Left ventricle myocardium inferior (tissue), 1 donor: ENCODE results near the gene DOHH. TPM values are rescaled to one million over a fixed set of nuclear protein-coding genes. Genes with fewer than 3 reads are reported as not detected.

ENCODE experiments used
- DNase-seq: peaks from one replicate; pipeline ENCODE4 v3.0.0-alpha.2; 2020
- H3K27ac ChIP-seq: fragments of 200-600 bp; replicated peaks from 2 replicates; pipeline ENCODE4 v1.8.0; 2021
- H3K27me3 ChIP-seq: fragments of 200-600 bp; 2 replicates; pipeline ENCODE4 v1.8.0; 2021; ENCODE audit warnings: low read depth
- H3K36me3 ChIP-seq: fragments of 200-600 bp; 2 replicates; pipeline ENCODE4 v1.8.0; 2021
- H3K4me1 ChIP-seq: fragments of 200-600 bp; 2 replicates; pipeline ENCODE4 v1.8.0; 2021
- H3K4me3 ChIP-seq: fragments of 200-600 bp; 2 replicates; pipeline ENCODE4 v1.8.0; 2021; ENCODE audit warnings: mild to moderate bottlenecking, moderate library complexity
- H3K9me3 ChIP-seq: fragments of 200-600 bp; replicated peaks from 2 replicates; pipeline ENCODE4 v1.8.0; 2021
- intact Hi-C: fragments of 100-400 bp; cut with micrococcal nuclease; formaldehyde crosslinking; loops from one replicate; pipeline ENCODE4 v1.11.0; 2022
- total RNA-seq: library from RNA; stranded (reverse); fragmentation: NEBNext Ultra II Directional; extraction: Animal tissue kit (Norgen Biotek cat#: 25700); gene quantifications from one replicate; pipeline ENCODE4 v1.2.1, GENCODE V29; 2021
- TF ChIP-seq, protein P1 (sequence below): fragments of 200-600 bp; IDR thresholded peaks from 2 replicates; pipeline ENCODE4 v1.8.0; 2021; ENCODE audit warnings: antibody characterized with exemption, mild to moderate bottlenecking, borderline replicate concordance
- donor health status: DM: no; HTN: yes; CAD: no; lungs with severe emphysema.

Gene DOHH
- total RNA-seq, 1 donor from 2014 or later, result 11.1 TPM

DNA sequence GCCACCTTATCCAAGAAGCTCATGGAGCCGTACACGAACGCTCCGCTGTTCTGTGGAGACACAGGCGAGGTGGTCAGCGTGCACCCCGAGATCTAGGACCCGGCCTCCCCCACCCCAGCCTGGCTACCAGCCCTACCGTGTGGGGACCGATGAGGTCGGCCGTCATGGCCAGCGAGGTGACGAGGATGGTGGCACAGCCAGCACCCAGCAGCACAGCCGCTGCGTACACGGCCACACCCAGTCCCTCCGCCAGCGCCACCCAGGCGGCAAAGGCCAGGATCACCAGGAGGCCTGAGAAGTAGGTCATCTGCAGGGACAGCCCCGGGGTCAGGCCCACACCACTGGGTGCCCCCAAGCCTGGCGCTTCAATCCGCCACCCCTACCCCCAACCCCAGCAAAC, 45.6 kb upstream of the DOHH start:
- TF ChIP-seq, protein P1, sequence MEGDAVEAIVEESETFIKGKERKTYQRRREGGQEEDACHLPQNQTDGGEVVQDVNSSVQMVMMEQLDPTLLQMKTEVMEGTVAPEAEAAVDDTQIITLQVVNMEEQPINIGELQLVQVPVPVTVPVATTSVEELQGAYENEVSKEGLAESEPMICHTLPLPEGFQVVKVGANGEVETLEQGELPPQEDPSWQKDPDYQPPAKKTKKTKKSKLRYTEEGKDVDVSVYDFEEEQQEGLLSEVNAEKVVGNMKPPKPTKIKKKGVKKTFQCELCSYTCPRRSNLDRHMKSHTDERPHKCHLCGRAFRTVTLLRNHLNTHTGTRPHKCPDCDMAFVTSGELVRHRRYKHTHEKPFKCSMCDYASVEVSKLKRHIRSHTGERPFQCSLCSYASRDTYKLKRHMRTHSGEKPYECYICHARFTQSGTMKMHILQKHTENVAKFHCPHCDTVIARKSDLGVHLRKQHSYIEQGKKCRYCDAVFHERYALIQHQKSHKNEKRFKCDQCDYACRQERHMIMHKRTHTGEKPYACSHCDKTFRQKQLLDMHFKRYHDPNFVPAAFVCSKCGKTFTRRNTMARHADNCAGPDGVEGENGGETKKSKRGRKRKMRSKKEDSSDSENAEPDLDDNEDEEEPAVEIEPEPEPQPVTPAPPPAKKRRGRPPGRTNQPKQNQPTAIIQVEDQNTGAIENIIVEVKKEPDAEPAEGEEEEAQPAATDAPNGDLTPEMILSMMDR, result no peak
- no peak overlapping the region for H3K4me3 ChIP-seq
- H3K36me3 ChIP-seq, result peaks cover 14% of the 10 kb centered on the region
- H3K4me1 ChIP-seq, result peaks cover 11% of the 10 kb centered on the region
- DNase-seq, result no peak
- no peak overlapping the region for H3K27ac ChIP-seq
- intact Hi-C loops, result no loop called here
- H3K27me3 ChIP-seq, result no peaks in the 10 kb centered on the region
- no peaks in the 10 kb centered on the region for H3K9me3 ChIP-seq

DNA sequence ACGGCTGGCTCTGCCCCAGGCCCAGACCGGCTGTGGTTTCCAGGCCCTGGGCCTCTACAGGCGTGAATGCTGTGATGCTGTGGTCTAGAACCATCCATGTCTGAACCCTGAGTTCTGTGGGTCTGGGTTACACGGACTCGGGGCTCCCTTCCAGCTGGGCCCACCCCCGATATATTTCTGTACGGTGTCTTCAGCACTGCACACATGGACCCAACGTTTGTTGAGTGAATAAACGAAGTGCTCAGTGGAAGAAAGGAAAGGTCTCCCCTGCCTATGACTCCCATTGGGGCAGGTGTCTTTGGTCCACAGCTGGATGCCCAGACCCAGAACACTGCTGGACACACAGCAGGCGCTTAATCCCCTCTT, 45.2 kb upstream of the DOHH start:
- Histone ChIP-seq H3K4me1 (peaks cover 11% of the 10 kb centered on the region), H3K4me3 (no peak overlapping the region), H3K27ac (no peak overlapping the region), H3K9me3 (no peaks in the 10 kb centered on the region), H3K27me3 (no peaks in the 10 kb centered on the region), H3K36me3 (peaks cover 14% of the 10 kb centered on the region)
- intact Hi-C loops, result no loop called here
- TF ChIP-seq, protein P1, result no peak
- DNase-seq, result no peak

DNA sequence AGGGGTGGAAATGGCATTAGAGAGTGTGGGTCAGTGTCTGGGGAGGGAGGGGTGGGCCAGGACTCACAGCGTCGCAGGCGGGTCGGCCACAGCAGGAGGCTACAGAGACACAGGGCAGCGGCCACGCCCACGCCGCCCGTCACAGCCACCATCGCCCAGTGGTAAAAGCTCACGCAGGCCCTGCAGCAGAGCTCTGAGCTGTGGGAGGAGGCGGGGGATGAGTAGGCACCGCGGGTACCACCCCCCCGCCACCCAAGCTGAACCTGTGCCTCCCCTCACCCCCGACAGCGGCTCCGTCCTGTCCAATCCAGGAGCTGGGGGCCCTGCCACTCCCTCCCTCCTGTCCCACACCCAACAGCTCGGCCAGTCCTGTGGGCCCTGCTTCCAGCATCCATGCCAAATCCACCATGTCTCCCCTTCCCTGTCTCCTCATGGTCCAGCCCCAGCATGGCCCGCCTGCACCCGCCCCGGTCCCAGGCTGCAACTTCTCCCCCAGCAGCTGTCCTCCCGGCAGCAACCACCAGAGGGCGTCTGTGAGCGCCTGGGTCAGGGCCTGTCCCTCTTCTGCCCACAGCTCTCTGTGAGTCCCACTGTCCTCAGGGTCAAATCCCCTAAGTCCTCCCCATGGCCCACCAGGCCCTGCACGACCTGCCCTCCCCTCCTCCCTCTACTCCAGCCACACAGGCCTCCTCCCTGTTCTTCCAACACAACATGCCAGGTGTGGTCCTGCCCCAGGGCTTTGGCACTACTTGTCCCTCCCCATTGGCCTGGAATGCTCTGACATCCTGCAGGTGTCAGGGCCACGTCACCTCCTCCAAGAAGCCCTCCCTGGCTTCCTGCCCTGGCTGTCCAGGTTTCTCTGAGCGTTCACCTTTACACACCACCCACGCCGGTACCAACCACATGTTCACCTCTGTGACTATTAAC, 44.5 kb upstream of the DOHH start:
- DNase-seq, result peak; percentile 71
- H3K27me3 ChIP-seq, result no peaks in the 10 kb centered on the region
- no peaks in the 10 kb centered on the region for H3K9me3 ChIP-seq
- intact Hi-C loops, result no loop called here
- peaks cover 14% of the 10 kb centered on the region for H3K36me3 ChIP-seq
- no peak overlapping the region for H3K4me3 ChIP-seq
- peaks cover 11% of the 10 kb centered on the region for H3K4me1 ChIP-seq
- TF ChIP-seq, protein P1, result peak; percentile 94
- H3K27ac ChIP-seq, result no peak overlapping the region

DNA sequence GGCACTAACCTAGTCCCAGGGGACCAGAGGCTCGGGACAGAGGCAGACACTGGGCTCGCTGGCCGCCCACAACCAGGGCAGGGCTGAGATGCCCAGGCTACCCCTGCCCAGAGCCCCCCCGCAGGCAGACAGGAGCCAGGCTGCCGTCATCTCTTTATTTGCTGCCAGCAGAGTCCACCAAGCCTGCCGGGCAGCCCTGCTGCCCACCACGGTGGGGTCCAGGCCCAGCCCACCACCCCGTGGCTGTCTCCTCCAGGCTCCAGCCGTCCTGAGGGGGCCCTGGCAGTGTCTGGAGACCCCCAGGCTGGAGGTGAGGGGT, 43.5 kb upstream of the DOHH start:
- peaks cover 17% of the 10 kb centered on the region for H3K36me3 ChIP-seq
- TF ChIP-seq, protein P1, result no peak
- peaks cover 11% of the 10 kb centered on the region for H3K4me1 ChIP-seq
- no peak overlapping the region for H3K27ac ChIP-seq
- no peak overlapping the region for H3K4me3 ChIP-seq
- no peaks in the 10 kb centered on the region for H3K27me3 ChIP-seq
- no peaks in the 10 kb centered on the region for H3K9me3 ChIP-seq
- no peak for DNase-seq
- intact Hi-C loops, result no loop called here

DNA sequence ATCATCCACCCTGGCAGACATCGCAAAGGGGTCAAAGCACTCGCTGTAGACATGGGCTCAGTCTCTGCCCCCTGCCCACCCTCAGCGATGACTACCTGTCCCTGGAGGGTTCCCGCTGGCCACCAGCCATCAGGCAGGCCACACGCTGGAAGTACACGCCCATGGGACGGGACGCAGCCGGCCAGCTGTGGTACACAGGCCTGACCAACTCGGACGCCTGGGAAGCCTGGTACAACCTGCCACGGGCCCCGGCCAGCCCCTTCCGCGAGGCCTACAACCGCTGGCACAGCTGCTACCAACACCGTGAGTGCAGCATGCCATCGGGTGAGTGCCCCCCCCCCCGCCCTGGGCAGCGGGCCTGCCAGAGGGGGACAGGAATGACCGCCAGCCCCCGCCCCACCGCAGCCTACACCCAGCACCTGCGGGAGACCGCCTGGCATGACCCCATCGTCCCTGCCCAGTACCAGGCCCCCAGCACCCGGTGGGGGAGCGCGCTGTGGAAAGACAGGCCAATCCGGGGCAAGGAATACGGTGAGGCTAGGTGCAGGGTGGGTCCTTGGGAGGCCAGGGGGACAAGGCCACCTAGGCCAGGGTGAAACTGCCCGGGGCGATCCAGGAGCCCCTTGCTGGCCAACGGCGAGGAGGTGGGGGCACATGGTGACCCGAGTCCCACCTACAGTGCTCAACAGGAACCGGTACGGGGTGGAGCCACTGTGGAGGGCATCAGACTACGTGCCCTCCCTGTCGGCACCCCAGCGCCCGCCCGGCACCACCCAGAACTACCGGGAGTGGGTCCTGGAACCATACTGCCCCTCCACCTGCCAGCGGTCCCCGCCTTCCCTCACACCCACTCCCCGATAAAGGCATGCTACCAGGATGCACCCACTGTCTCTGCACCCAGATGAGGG, 42.9 kb upstream of the DOHH start:
- H3K36me3 ChIP-seq, result peaks cover 17% of the 10 kb centered on the region
- DNase-seq, result no peak
- no peak overlapping the region for H3K27ac ChIP-seq
- peaks cover 11% of the 10 kb centered on the region for H3K4me1 ChIP-seq
- no peak overlapping the region for H3K4me3 ChIP-seq
- no peaks in the 10 kb centered on the region for H3K27me3 ChIP-seq
- no peaks in the 10 kb centered on the region for H3K9me3 ChIP-seq
- TF ChIP-seq, protein P1, result no peak
- intact Hi-C loops, result no loop called here
